BE2C (cell line): ENCODE measurements around the gene GIPR.

ENCODE experiments used
- DNase-seq: peaks from one replicate; pipeline ENCODE4 v3.0.0-alpha.2; 2020
- H3K27me3 ChIP-seq: fragments of 250-450 bp; sonication (Bioruptor Pico); 2 replicates; pipeline ENCODE4 v1.5.1; 2020; ENCODE audit warnings: mild to moderate bottlenecking
- H3K36me3 ChIP-seq: fragments of 250-450 bp; sonication (Bioruptor Pico); 2 replicates; pipeline ENCODE4 v1.5.1; 2020; ENCODE audit warnings: mild to moderate bottlenecking
- H3K4me1 ChIP-seq: fragments of 250-450 bp; sonication (Bioruptor Pico); 2 replicates; pipeline ENCODE4 v1.5.1; 2020
- H3K4me3 ChIP-seq: 2 replicates; pipeline ENCODE4 v1.5.1; 2011; ENCODE audit warnings: low read depth, low read length
- H3K9me3 ChIP-seq: fragments of 250-450 bp; sonication (Bioruptor Pico); 2 replicates; pipeline ENCODE4 v1.5.1; 2020
- CTCF ChIP-seq: IDR thresholded peaks from 2 replicates; pipeline ENCODE4 v1.5.1; 2012; ENCODE audit warnings: mild to moderate bottlenecking, low read depth, low read length

The GIPR gene

GRCh38 chr19:45668342-45668871, 386 bp downstream of the GIPR start:
- Histone ChIP-seq H3K36me3 (no peaks in the 10 kb centered on the region), H3K4me1 (no peaks in the 10 kb centered on the region; the same call in 1 of the 2 replicates), H3K4me3 (peak overlapping the region; percentile 58), H3K9me3 (no peaks in the 10 kb centered on the region; the same call in 1 of the 2 replicates), H3K27me3 (peaks cover 25% of the 10 kb centered on the region)
- DNase-seq: no peak
- TF ChIP-seq CTCF: no peak

- H3K27me3 ChIP-seq: peaks cover 25% of the 10 kb centered on the region
- H3K9me3 ChIP-seq: no peaks in the 10 kb centered on the region; the same call in 1 of the 2 replicates
- peak; percentile 97 for DNase-seq
- TF ChIP-seq CTCF: no peak
- no peaks in the 10 kb centered on the region for H3K36me3 ChIP-seq
- H3K4me1 ChIP-seq: no peaks in the 10 kb centered on the region; the same call in 1 of the 2 replicates
- H3K4me3 ChIP-seq: no peak overlapping the region
These were observed 2.8 kb downstream of the GIPR start for GRCh38 chr19:45670670-45671453.

GRCh38 chr19:45674946-45675345, 6.9 kb downstream of the GIPR start:
- TF ChIP-seq CTCF: no peak
- H3K4me3 ChIP-seq: no peak overlapping the region
- H3K36me3 ChIP-seq: no peaks in the 10 kb centered on the region
- peaks cover 10% of the 10 kb centered on the region for H3K27me3 ChIP-seq
- no peaks in the 10 kb centered on the region for H3K9me3 ChIP-seq
- no peaks in the 10 kb centered on the region for H3K4me1 ChIP-seq
- no peak for DNase-seq

- no peak for TF ChIP-seq CTCF
- no peaks in the 10 kb centered on the region for H3K4me1 ChIP-seq
- H3K27me3 ChIP-seq: peaks cover 4% of the 10 kb centered on the region; the same call in 1 of the 2 replicates
- H3K9me3 ChIP-seq: no peaks in the 10 kb centered on the region
- H3K4me3 ChIP-seq: peak overlapping the region; percentile 20; the same call in 1 of the 2 replicates
- no peak for DNase-seq
- no peaks in the 10 kb centered on the region for H3K36me3 ChIP-seq
These were observed 8.8 kb downstream of the GIPR start for GRCh38 chr19:45676851-45677263.

GRCh38 chr19:45677351-45678230, 9.6 kb downstream of the GIPR start:
- DNase-seq: peak; percentile 96
- Histone ChIP-seq H3K4me3 (peak overlapping the region; percentile 53), H3K4me1 (no peaks in the 10 kb centered on the region), H3K9me3 (no peaks in the 10 kb centered on the region), H3K36me3 (no peaks in the 10 kb centered on the region), H3K27me3 (peaks cover 4% of the 10 kb centered on the region; the same call in 1 of the 2 replicates)
- no peak for TF ChIP-seq CTCF
